Mucosa of stomach (tissue), 1 donor: ENCODE data around the gene WRAP73.

ENCODE experiments used
- H3K27me3 ChIP-seq: one replicate; pipeline ENCODE4 v1.7.0; 2013; ENCODE audit warnings: mild to moderate bottlenecking, low read length; ENCODE audit not compliant: control insufficient read depth, insufficient read depth
- H3K36me3 ChIP-seq: one replicate; pipeline ENCODE4 v1.7.0; 2013; ENCODE audit warnings: low read length; ENCODE audit not compliant: control insufficient read depth, insufficient read depth
- H3K4me1 ChIP-seq: one replicate; pipeline ENCODE4 v1.7.0; 2013; ENCODE audit warnings: mild to moderate bottlenecking, low read length; ENCODE audit not compliant: control insufficient read depth, insufficient read depth
- H3K4me3 ChIP-seq: one replicate; pipeline ENCODE4 v1.7.0; 2013; ENCODE audit warnings: low read length
- H3K9ac ChIP-seq: one replicate; pipeline ENCODE4 v1.7.0; 2013; ENCODE audit warnings: mild to moderate bottlenecking, low read length, moderate library complexity
- H3K9me3 ChIP-seq: one replicate; pipeline ENCODE4 v1.7.0; 2013; ENCODE audit warnings: mild to moderate bottlenecking, low read length, moderate library complexity; ENCODE audit not compliant: control insufficient read depth
- donor health status: Pancreatic carcinoma.

WRAP73 gene

DNA sequence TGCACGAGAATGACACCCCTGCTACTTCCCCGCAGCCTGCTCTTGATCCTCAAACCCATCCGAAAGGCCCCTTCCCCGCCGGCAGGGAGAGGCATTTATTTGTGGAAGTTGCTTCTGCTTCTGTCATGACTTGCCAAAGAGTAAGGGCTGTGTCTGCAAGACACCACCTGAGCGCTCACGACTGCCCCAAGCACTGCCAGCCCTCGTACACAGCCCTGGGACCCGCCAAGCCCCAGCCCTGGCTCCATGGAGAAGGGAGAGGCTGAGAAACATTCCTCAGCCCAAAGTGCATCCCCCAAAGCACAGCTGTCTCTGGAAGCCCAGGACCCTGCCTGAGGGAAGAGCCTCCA lies 31.4 kb downstream of the WRAP73 start:
- no peak overlapping the region for H3K9ac ChIP-seq

DNA sequence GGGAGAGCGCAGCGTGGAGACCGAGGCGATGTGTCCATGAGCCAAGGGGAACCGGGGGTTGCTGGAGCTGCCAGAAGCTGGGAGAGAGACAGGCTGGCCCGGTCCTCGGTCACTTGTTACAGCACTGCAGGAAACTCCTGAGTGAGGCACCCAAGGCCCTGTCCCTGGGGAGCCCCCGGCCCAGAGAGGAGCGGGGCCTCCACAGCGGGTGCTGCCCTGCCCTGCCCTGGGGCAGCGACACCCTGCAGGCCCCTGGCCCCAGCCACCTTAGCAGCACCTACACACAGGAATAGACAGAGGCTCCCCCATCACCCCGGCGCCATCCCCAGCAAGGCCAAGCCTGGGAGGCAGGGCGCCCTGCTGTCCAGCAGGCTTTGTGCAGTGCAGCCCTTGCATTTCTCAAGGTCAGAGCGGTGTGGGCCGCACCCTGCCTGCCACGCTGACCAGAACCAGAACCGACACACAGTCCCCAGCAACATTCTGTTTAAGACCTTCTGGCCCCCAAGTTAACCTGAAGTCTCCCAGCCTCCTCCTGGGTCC lies 32.0 kb downstream of the WRAP73 start:
- H3K9ac ChIP-seq: no peak overlapping the region
- H3K4me3 ChIP-seq: no peak overlapping the region
- no peaks in the 10 kb centered on the region for H3K36me3 ChIP-seq
- no peaks in the 10 kb centered on the region for H3K9me3 ChIP-seq
- peaks cover 2% of the 10 kb centered on the region for H3K27me3 ChIP-seq
- peaks cover 20% of the 10 kb centered on the region for H3K4me1 ChIP-seq

More for the DNA sequence above, 31.4 kb downstream of the WRAP73 start:
- no peaks in the 10 kb centered on the region for H3K9me3 ChIP-seq
- H3K36me3 ChIP-seq: no peaks in the 10 kb centered on the region
- peaks cover 20% of the 10 kb centered on the region for H3K4me1 ChIP-seq
- H3K27me3 ChIP-seq: no peaks in the 10 kb centered on the region
- H3K4me3 ChIP-seq: no peak overlapping the region

DNA sequence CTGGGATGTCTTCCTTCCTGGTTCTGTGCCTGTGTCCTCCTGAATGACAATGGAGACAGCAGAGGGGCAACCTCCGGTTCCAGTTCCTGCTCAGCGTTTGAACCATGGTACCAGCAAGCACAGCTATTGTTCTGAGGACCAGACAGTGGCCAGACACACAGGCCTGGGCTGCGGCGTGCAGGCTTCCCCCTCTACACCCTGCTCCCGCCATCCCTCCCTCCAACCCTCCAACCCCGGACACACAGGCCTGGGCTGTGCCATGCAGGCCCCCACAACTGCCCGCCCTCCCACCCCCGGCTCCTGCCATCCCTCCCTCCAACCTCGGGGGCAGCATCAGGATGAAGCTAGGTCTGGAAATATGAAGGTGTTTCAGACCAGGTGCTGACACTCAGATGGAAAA lies 33.0 kb downstream of the WRAP73 start:
- H3K9me3 ChIP-seq: no peaks in the 10 kb centered on the region
- H3K9ac ChIP-seq: no peak overlapping the region
- peaks cover 6% of the 10 kb centered on the region for H3K27me3 ChIP-seq
- no peak overlapping the region for H3K4me3 ChIP-seq
- peaks cover 24% of the 10 kb centered on the region for H3K4me1 ChIP-seq
- H3K36me3 ChIP-seq: no peaks in the 10 kb centered on the region

DNA sequence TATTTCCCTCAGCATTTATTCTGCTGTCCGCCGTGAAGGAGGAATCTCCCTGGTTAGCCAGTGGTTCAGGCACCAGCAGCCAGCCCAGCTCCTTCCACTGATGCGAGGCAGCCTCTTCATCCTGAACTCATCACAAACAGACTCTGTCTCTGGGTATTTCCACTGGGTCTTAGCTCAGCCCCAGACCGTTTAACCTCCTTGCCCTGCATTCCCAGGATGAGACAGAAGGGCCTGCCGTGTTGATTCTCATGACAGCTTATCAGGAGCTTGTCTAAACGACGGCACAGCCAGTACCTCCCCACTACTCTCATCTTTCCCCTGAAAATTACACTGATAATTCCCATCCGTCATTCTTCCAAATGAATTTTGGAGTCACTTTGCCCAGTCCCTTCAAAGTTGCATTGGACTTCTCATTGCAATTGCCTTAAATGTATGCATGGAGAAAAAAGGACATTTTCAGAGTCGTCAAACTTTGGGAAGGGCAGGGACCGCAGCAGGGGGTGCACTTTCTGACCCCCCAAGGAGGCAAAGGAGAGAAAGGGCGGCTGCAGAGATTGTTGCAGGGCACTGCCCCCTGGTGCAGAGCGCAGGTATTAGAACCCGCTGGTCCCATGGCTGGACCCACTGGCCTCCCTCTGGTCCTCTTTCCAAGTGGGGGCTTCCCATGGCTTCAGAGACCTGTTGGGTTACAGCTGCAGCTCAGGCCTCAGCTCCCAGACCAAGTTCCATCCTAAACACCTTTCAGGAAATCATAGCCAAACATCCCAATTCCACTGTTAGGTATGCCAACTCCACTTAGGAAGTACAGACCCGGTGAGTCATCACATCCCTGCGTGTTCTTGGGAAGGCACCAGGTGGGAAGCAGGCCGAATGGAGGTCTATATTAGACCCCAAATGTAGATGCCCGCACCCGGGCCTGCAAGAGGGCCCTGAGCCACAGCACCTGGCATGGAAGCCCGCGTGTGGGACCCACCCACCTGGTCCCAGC lies 34.9 kb downstream of the WRAP73 start:
- Histone ChIP-seq H3K9me3 (no peaks in the 10 kb centered on the region), H3K9ac (no peak overlapping the region), H3K4me1 (peaks cover 33% of the 10 kb centered on the region), H3K36me3 (no peaks in the 10 kb centered on the region), H3K27me3 (peaks cover 16% of the 10 kb centered on the region), H3K4me3 (no peak overlapping the region)

DNA sequence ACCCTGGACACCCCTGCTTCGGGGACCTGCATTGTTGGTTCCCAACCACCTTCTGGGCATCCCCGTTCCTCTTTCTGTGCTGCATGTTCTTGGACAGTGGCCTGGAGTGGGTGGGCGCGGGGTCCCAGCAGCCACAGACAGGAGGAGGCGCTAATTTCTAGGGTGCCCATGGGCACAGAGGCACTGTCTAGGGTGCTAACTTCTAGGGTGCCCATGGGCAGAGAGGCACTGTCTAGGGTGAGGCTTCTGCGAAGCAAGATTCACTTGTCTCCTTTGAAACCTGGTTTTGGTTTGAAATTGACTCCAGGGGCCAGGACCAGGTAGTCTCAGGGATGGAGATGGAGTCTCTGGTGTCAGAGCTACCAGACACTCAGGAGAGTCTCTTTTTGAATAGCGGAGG lies 37.8 kb downstream of the WRAP73 start:
- Histone ChIP-seq H3K4me3 (no peak overlapping the region), H3K9me3 (no peaks in the 10 kb centered on the region), H3K4me1 (peaks cover 24% of the 10 kb centered on the region), H3K36me3 (no peaks in the 10 kb centered on the region), H3K9ac (no peak overlapping the region), H3K27me3 (peaks cover 37% of the 10 kb centered on the region)

DNA sequence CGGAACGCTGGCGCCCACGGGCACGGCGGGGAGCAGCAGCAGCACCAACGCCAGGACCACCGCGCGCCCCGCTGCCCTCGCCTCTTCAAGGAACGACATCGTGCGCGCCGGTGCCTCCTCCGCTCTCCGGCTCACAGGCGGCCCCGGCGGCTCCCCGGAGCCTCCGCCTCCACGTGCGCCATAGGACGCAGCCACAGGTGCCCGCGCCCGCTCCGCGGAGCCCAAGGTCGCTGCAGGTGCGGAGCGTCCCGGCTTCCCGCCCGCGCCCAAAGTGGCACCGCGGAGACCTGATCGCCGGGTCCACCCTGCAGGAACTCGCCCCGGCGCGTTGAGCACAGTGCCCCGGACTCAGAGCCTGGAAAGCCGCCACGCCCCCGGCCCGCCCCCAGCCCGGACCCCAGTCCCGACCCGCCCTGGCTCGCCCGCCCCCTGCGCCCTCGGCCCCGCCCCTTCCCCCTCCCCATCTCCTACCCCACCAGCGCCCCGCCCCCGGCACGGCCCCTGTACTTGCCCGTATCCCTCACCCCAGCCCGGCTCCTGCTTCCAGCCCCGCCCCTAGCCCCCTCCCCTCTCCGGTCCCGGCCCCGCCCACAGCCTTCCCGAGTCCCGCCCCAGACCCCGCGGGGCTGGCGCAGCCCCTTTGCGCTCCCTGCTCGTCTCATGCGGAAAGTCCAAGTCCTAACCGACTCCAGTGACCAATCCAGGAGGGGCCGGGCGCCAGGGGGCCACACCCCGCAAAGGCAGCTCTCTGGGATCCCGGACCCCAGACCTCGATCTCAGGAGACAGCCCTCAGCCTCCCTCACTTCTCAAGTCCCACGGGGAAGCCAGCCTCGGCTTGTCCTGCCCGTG lies 38.5 kb downstream of the WRAP73 start, which contains the start of gene MEGF6:
TSS of gene MEGF6 (minus strand) at position 339 of the 850 bp plus-strand sequence. CDS start at position 99, 240 bp downstream.
- Histone ChIP-seq H3K4me3 (no peak within 1 kb of the TSS), H3K27me3 (peaks cover 37% of the 10 kb centered on the region)

GRCh38 chr1:3610527-3611169 lies 39.3 kb downstream of the WRAP73 start:
- H3K27me3 ChIP-seq: peaks cover 37% of the 10 kb centered on the region
- no peaks in the 10 kb centered on the region for H3K9me3 ChIP-seq

More for the DNA sequence above, 38.5 kb downstream of the WRAP73 start, which contains the start of gene MEGF6:
- Histone ChIP-seq H3K9me3 (no peaks in the 10 kb centered on the region), H3K4me1 (peaks cover 24% of the 10 kb centered on the region), H3K36me3 (no peaks in the 10 kb centered on the region), H3K9ac (no peak within 1 kb of the TSS)

DNA sequence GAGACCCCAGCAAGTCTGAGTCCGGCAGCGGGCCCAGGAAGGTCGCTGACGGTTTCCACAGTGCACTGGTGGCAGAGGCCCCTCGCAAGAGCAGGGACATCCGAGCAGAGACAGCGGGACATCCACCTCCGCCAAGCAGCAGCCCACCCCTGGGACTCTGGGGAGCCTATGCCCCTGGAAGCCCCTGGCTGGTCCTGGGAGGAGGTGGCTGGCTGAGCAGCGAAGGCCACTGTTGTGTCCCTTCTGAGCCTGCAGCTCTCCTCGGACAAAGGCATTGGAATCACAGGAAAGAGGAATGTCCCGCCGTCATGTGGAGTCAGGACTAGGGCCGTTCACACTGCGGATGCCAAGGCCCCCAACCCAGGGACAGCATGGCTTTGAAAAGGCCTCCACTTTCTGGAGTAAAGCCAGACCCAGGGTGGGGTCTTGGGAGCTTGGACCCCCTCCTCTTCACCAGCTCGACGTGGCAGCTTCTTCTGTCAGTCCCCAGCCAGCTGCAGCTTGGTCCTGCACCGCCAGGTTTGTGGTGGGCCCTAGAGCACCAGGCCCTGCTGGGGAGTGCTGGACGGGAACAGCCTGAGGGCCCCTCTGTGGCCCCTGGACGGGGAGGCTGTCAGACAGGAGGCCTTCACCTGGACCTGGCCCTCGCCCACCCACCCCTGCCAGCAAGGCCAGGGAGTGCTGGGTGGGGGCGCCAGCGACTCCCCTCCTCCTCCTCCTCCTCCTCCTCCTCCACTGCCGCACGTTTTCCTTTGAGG lies 40.0 kb downstream of the WRAP73 start:
- Histone ChIP-seq H3K27me3 (peaks cover 37% of the 10 kb centered on the region), H3K36me3 (no peaks in the 10 kb centered on the region), H3K9me3 (no peaks in the 10 kb centered on the region), H3K4me1 (peaks cover 24% of the 10 kb centered on the region), H3K4me3 (no peak overlapping the region), H3K9ac (no peak overlapping the region)

More at GRCh38 chr1:3610527-3611169, 39.3 kb downstream of the WRAP73 start:
- H3K4me1 ChIP-seq: peaks cover 24% of the 10 kb centered on the region
- no peak overlapping the region for H3K9ac ChIP-seq
- H3K4me3 ChIP-seq: no peak overlapping the region
- no peaks in the 10 kb centered on the region for H3K36me3 ChIP-seq

- Histone ChIP-seq H3K27me3 (peaks cover 37% of the 10 kb centered on the region), H3K36me3 (no peaks in the 10 kb centered on the region), H3K4me1 (peaks cover 24% of the 10 kb centered on the region), H3K4me3 (no peak overlapping the region), H3K9me3 (no peaks in the 10 kb centered on the region), H3K9ac (no peak overlapping the region)
Measured at GRCh38 chr1:3609016-3609768, 40.7 kb downstream of the WRAP73 start.

DNA sequence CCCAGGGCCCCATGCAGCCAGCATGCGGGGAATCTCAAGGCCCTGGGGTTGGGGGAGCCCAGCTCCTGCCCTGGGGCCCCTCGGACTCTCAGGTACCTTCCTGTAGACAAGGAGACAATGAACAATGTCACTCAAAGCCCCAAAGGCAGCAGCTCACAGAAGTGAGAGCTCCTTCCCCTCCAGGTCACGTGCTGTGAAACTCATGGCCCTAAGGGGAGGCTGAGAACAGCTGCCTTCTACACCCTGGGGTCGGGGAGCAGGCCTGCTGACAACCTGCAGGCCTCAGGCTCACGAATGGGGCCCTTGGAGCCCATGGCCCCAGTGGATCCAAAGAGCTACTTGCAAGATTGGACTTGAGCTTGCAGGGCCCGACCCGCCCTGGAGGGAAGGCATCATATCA lies 41.7 kb downstream of the WRAP73 start:
- Histone ChIP-seq H3K27me3 (peaks cover 39% of the 10 kb centered on the region), H3K9me3 (no peaks in the 10 kb centered on the region), H3K36me3 (no peaks in the 10 kb centered on the region), H3K4me3 (no peak overlapping the region), H3K9ac (no peak overlapping the region), H3K4me1 (peaks cover 17% of the 10 kb centered on the region)
